SK-N-SH (cell line): ENCODE data around the gene CTSL. TPM values are rescaled to one million over a fixed set of nuclear protein-coding genes. Genes with fewer than 3 reads are reported as not detected.

Experiments
- CTCF ChIA-PET: fragments of 300-600, 350-600 bp; formaldehyde crosslinking; extraction: SDS; loops from one replicate; lab custom pipeline; 2021; lab: Yijun Ruan, JAX
- POLR2A ChIA-PET: fragments of 350-600 bp; sonication (Branson Sonifier 250); formaldehyde crosslinking; extraction: SDS; loops from one replicate; lab custom pipeline; 2020; ENCODE audit warnings: antibody characterized with exemption, inconsistent platforms; lab: Yijun Ruan, JAX
- DNase-seq: peaks from one replicate; pipeline ENCODE4 v3.0.0; 2012
- H2AFZ ChIP-seq: fragments of 200-600 bp; sonication (generic); 2 replicates; pipeline ENCODE4 v1.8.1; 2016; ENCODE audit warnings: antibody characterized with exemption, mild to moderate bottlenecking, low read depth
- H3F3A ChIP-seq: fragments of 200-600 bp; sonication (generic); replicated peaks from 2 replicates; pipeline ENCODE3; 2016; ENCODE audit warnings: antibody characterized with exemption, mild to moderate bottlenecking; ENCODE audit not compliant: insufficient read depth
- H3K27ac ChIP-seq, 2 experiments: fragments of 200-500 bp in 1 of 2; fragments of 200-600 bp in 1 of 2; sonication (Bioruptor generic) in 1 of 2; sonication (generic), shearing (Covaris generic) in 1 of 2; 2 replicates each; pipeline versions ENCODE4 v1.5.1 to v1.6.1; 2014 to 2016; ENCODE audit warnings: low read depth in 2 of 2, inconsistent platforms in 1 of 2, low read length in 1 of 2, mild to moderate bottlenecking in 1 of 2, mixed read lengths in 1 of 2
- H3K27me3 ChIP-seq: fragments of 200-600 bp; sonication (generic), shearing (Covaris generic); 2 replicates; pipeline ENCODE4 v1.6.1; 2016; ENCODE audit warnings: mixed run types; ENCODE audit not compliant: insufficient read depth
- H3K36me3 ChIP-seq, 2 experiments: fragments of 200-500 bp in 1 of 2; fragments of 200-600 bp in 1 of 2; sonication (Bioruptor generic) in 1 of 2; sonication (generic) in 1 of 2; replicated peaks in 1 of 2; 2 replicates each; pipeline versions ENCODE3 to v1.5.1; 2014 to 2016; ENCODE audit warnings: low read length in 1 of 2, mild to moderate bottlenecking in 1 of 2; ENCODE audit not compliant: insufficient read depth in 2 of 2, control insufficient read depth in 1 of 2
- H3K4me1 ChIP-seq, 2 experiments: fragments of 200-500 bp in 1 of 2; fragments of 200-600 bp in 1 of 2; sonication (Bioruptor generic) in 1 of 2; sonication (generic), shearing (Covaris generic) in 1 of 2; 2 replicates each; pipeline versions ENCODE4 v1.5.1 to v1.6.1; 2014 to 2016; ENCODE audit warnings: low read depth in 1 of 2, low read length in 1 of 2, mixed run types in 1 of 2; ENCODE audit not compliant: insufficient read depth in 2 of 2, control insufficient read depth in 1 of 2
- H3K4me2 ChIP-seq: fragments of 200-600 bp; sonication (generic), shearing (Covaris generic); 2 replicates; pipeline ENCODE4 v1.6.1; 2017; ENCODE audit warnings: mixed run types
- H3K4me3 ChIP-seq, 2 experiments: fragments of 200-500 bp in 1 of 2; fragments of 200-600 bp in 1 of 2; sonication (Bioruptor generic) in 1 of 2; sonication (generic), shearing (Covaris generic) in 1 of 2; 2 replicates each; pipeline versions ENCODE4 v1.5.1 to v1.8.1; 2014 to 2016; ENCODE audit warnings: low read depth in 2 of 2, inconsistent platforms in 1 of 2, low read length in 1 of 2, mild to moderate bottlenecking in 1 of 2, mixed read lengths in 1 of 2, moderate library complexity in 1 of 2
- H3K79me2 ChIP-seq: fragments of 200-600 bp; sonication (generic); 2 replicates; pipeline ENCODE4 v1.8.1; 2017; ENCODE audit warnings: mild to moderate bottlenecking; ENCODE audit not compliant: insufficient read depth
- H3K9ac ChIP-seq: fragments of 200-600 bp; sonication (generic); 2 replicates; pipeline ENCODE4 v1.6.1; 2017; ENCODE audit warnings: mixed run types
- H3K9me2 ChIP-seq: fragments of 200-600 bp; sonication (generic); 2 replicates; pipeline ENCODE4 v1.6.1; 2017; ENCODE audit warnings: mixed run types
- H3K9me3 ChIP-seq: fragments of 200-600 bp; sonication (generic); 2 replicates; pipeline ENCODE4 v1.6.1; 2017; ENCODE audit warnings: mixed run types, mild to moderate bottlenecking, moderate library complexity
- H4K20me1 ChIP-seq: fragments of 200-600 bp; sonication (generic); 2 replicates; pipeline ENCODE4 v1.6.1; 2017; ENCODE audit warnings: mild to moderate bottlenecking, mixed run types; ENCODE audit not compliant: insufficient read depth
- CHD2 ChIP-seq: fragments of 150-350 bp; IDR thresholded peaks from 2 replicates; pipeline ENCODE4 v1.6.1; 2018; ENCODE audit warnings: low read length; ENCODE audit not compliant: partially characterized antibody
- ELF1 ChIP-seq: IDR thresholded peaks from 2 replicates; pipeline ENCODE4 v1.4.0; 2012
- FOSL2 ChIP-seq: IDR thresholded peaks from 2 replicates; pipeline ENCODE4 v1.4.0; 2012; ENCODE audit warnings: low read depth, mild to moderate bottlenecking, moderate library complexity, borderline replicate concordance
- FOXJ3 ChIP-seq: sonication (generic); formaldehyde crosslinking; IDR thresholded peaks from 2 replicates; pipeline ENCODE4 v1.5.1; 2020; ENCODE audit warnings: mild to moderate bottlenecking, missing genetic modification reagents
- FOXM1 ChIP-seq: IDR thresholded peaks from 2 replicates; pipeline ENCODE4 v1.4.0; 2012; ENCODE audit warnings: low read depth, mild to moderate bottlenecking
- GABPA ChIP-seq: IDR thresholded peaks from 2 replicates; pipeline ENCODE4 v1.4.0; 2012; ENCODE audit warnings: low read depth, mild to moderate bottlenecking
- GATA2 ChIP-seq: sonication (generic); formaldehyde crosslinking; IDR thresholded peaks from 2 replicates; pipeline ENCODE4 v1.5.0; 2020; ENCODE audit warnings: mild to moderate bottlenecking, missing genetic modification reagents
- JUND ChIP-seq: IDR thresholded peaks from 2 replicates; pipeline ENCODE4 v1.4.0; 2012
- MAX ChIP-seq: IDR thresholded peaks from 2 replicates; pipeline ENCODE4 v1.4.0; 2012; ENCODE audit warnings: low read depth
- MEF2A ChIP-seq: IDR thresholded peaks from 2 replicates; pipeline ENCODE4 v1.4.0; 2012; ENCODE audit warnings: low read depth, borderline replicate concordance
- MXI1 ChIP-seq: IDR thresholded peaks from 2 replicates; pipeline ENCODE4 v1.6.1; 2012; ENCODE audit warnings: mild to moderate bottlenecking, low read depth, low read length, improper control_type of control experiment
- NFIC ChIP-seq: IDR thresholded peaks from 2 replicates; pipeline ENCODE4 v1.4.0; 2012; ENCODE audit warnings: borderline replicate concordance
- NRF1 ChIP-seq: IDR thresholded peaks from 2 replicates; pipeline ENCODE4 v1.6.1; 2012; ENCODE audit warnings: low read depth, mild to moderate bottlenecking, low read length
- PBX3 ChIP-seq: IDR thresholded peaks from 2 replicates; pipeline ENCODE4; 2012
- RAD21 ChIP-seq: IDR thresholded peaks from 2 replicates; pipeline ENCODE4 v1.6.1; 2012; ENCODE audit warnings: mild to moderate bottlenecking, low read length
- RCOR1 ChIP-seq: fragments of 150-350 bp; IDR thresholded peaks from 2 replicates; pipeline ENCODE4 v1.6.1; 2017; ENCODE audit warnings: antibody characterized with exemption, low read length
- REST ChIP-seq: IDR thresholded peaks from 2 replicates; pipeline ENCODE4 v1.6.1; 2012; ENCODE audit warnings: mild to moderate bottlenecking, low read depth, low read length, moderate library complexity
- RFX5 ChIP-seq: IDR thresholded peaks from 2 replicates; pipeline ENCODE4 v1.6.1; 2012; ENCODE audit warnings: mild to moderate bottlenecking, improper control_type of control experiment, low read length
- RXRA ChIP-seq: IDR thresholded peaks from 2 replicates; pipeline ENCODE4 v1.4.0; 2012; ENCODE audit warnings: low read depth, mild to moderate bottlenecking, borderline replicate concordance
- TCF12 ChIP-seq: IDR thresholded peaks from 2 replicates; pipeline ENCODE4 v1.4.0; 2012
- TEAD4 ChIP-seq: IDR thresholded peaks from 2 replicates; pipeline ENCODE4 v1.4.0; 2012; ENCODE audit warnings: mild to moderate bottlenecking, borderline replicate concordance; ENCODE audit not compliant: insufficient read depth
- USF1 ChIP-seq: IDR thresholded peaks from 2 replicates; pipeline ENCODE4 v1.4.0; 2012; ENCODE audit warnings: low read depth, borderline replicate concordance
- USF2 ChIP-seq: fragments of 150-350 bp; IDR thresholded peaks from 2 replicates; pipeline ENCODE4 v1.6.1; 2017; ENCODE audit warnings: antibody characterized with exemption, low read length, low read depth, borderline replicate concordance
- WGBS: methylation state at CpG from one replicate; pipeline ENCODE4 v1.1.6; 2017; ENCODE audit warnings: low lambda C conversion rate; 5-methylcytosine and 5-hydroxymethylcytosine counted together
- polyA plus RNA-seq, 3 experiments: library from polyadenylated mRNA; depleted of rRNA; stranded (reverse); fragments of >200 nt; gene quantifications; 2 replicates each; pipeline ENCODE4 v1.2.3, GENCODE V29; 2012

CTSL gene
- polyA plus RNA-seq, 1 of the 3 experiments (the other 2 are of a cell fraction): 98.3 TPM

GRCh38 chr9:87740209-87740608 lies 14.3 kb downstream of the CTSL start:
- no peaks in the 10 kb centered on the region for H3K79me2 ChIP-seq
- no peak overlapping the region for H3K4me2 ChIP-seq
- POLR2A ChIA-PET: no interaction called here
- no peaks in the 10 kb centered on the region for H3K36me3 ChIP-seq
- H3F3A ChIP-seq: no peaks in the 10 kb centered on the region
- no peak for DNase-seq
- no peak overlapping the region for H3K4me3 ChIP-seq
- CTCF ChIA-PET: no interaction called here
- H4K20me1 ChIP-seq: no peaks in the 10 kb centered on the region
- H2AFZ ChIP-seq: no peak overlapping the region
- TF ChIP-seq RXRA: no peak
- no peak for TF ChIP-seq TCF12
- TF ChIP-seq CHD2: no peak
- TF ChIP-seq RCOR1: no peak
- no peak for TF ChIP-seq FOXJ3 (CRISPR knock-in tag)
- no peak for TF ChIP-seq FOXM1
- no peak for TF ChIP-seq PBX3
- no peak for TF ChIP-seq GATA2 (CRISPR knock-in tag)
- TF ChIP-seq GABPA: no peak
- TF ChIP-seq TEAD4: no peak
- TF ChIP-seq USF2: no peak
- no peak for TF ChIP-seq MXI1
- TF ChIP-seq NRF1: no peak
- no peak for TF ChIP-seq NFIC
- no peak for TF ChIP-seq USF1
- H3K4me1 ChIP-seq: no peaks in the 10 kb centered on the region; a peak in 1 of 4 replicates
- WGBS: 27% methylated on average over 3 of the region's 3 CpGs
- no peaks in the 10 kb centered on the region for H3K27me3 ChIP-seq
- H3K9me2 ChIP-seq: no peaks in the 10 kb centered on the region
- no peaks in the 10 kb centered on the region for H3K9me3 ChIP-seq
- no peak overlapping the region for H3K27ac ChIP-seq
- no peak overlapping the region for H3K9ac ChIP-seq

GRCh38 chr9:87741326-87741725 lies 15.4 kb downstream of the CTSL start:
- H3K4me3 ChIP-seq: no peak overlapping the region
- H3K27me3 ChIP-seq: no peaks in the 10 kb centered on the region
- CTCF ChIA-PET: no interaction called here
- no peaks in the 10 kb centered on the region for H3K9me3 ChIP-seq
- no peak overlapping the region for H2AFZ ChIP-seq
- WGBS: 62% methylated on average over 4 of the region's 4 CpGs
- no peak overlapping the region for H3K9ac ChIP-seq
- H3K9me2 ChIP-seq: no peaks in the 10 kb centered on the region
- no peaks in the 10 kb centered on the region for H3K36me3 ChIP-seq
- H3F3A ChIP-seq: no peaks in the 10 kb centered on the region
- no peaks in the 10 kb centered on the region for H4K20me1 ChIP-seq
- DNase-seq: no peak
- H3K4me2 ChIP-seq: no peak overlapping the region
- POLR2A ChIA-PET: no interaction called here
- no peak overlapping the region for H3K27ac ChIP-seq
- H3K79me2 ChIP-seq: no peaks in the 10 kb centered on the region
- H3K4me1 ChIP-seq: no peaks in the 10 kb centered on the region; a peak in 1 of 4 replicates
- TF ChIP-seq USF1 (no peak), RFX5 (no peak), GATA2 (CRISPR knock-in tag) (no peak), TCF12 (no peak), ELF1 (no peak), REST (no peak), FOSL2 (no peak), JUND (no peak), RAD21 (no peak), RCOR1 (no peak), FOXM1 (no peak), MEF2A (no peak), MAX (no peak)
